Measurements from ENCODE around the gene PHF10. TPM values are rescaled to one million over a fixed set of nuclear protein-coding genes. Genes with fewer than 3 reads are reported as not detected.

Gene PHF10
- total and polyA plus RNA-seq, 3 experiments from 2014 or later: 17.6 to 71.5 (median 69.6) TPM

DNA sequence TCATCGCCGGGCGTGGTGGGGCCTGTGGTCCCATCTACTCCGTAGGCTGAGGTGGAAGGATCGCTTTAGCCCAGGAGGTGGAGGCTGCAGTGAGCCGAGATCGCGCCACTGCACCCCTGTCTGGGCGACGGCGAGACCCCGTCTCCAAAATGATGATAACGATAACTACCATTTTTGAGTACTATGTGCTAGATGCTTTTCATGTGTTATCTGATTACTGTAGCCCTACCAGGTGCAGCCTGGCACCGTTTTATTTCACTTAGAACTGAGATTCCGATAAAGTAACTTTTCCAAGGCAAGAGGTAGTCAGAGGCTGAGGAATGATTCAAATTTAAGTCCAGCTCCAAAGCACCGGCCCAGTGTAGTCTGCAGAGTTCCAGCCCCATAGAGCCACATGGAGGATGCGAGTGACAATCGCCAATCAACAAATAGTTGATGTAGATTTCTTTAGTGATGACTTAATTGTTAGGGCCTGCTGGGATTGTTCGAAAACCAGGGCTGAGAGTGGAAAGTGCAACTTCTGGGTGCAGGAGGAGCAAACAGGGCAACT is 27.8 kb upstream of the PHF10 start:
- H3K9me3 ChIP-seq (ENCODE audit: low read length): no peaks in the 10 kb centered on the region
- peak overlapping the region; percentile 93 for H3K27ac ChIP-seq (ENCODE audit: low read depth, low read length)
- CTCF ChIA-PET: interaction anchor here (0.6 to 2.1 kb wide), 4 partner anchors 26 to 44 kb away, joined by 3 to 7 read pairs (median 4); no protein-coding TSS in a partner anchor
- Mint-ChIP-seq H3K36me3 (peaks cover 0 to 21% (median 10%) of the 10 kb centered on the region in 3 donors), H3K27ac (peak overlapping the region; percentile 90 to 100 (median 96)), H3K9me3 (no peaks in the 10 kb centered on the region), H3K4me3 (peak overlapping the region; percentile 87 to 100 (median 99)), H3K4me1 (peaks cover 34 to 38% (median 35%) of the 10 kb centered on the region in 3 donors), H3K27me3 (no peaks in the 10 kb centered on the region)
- H3K27me3 ChIP-seq (ENCODE audit: insufficient read depth, low read length, poor library complexity, severe bottlenecking): no peaks in the 10 kb centered on the region
- POLR2A ChIA-PET: interaction anchor here (0.5 to 2.0 kb wide), 8 partner anchors 27 to 832 kb away, joined by 3 to 16 read pairs (median 5); partner anchors contain the start of genes C6orf120, PHF10, PSMB1 and TBP
- no peak for DNase-seq
- no peaks in the 10 kb centered on the region for H3K36me3 ChIP-seq (ENCODE audit: insufficient read depth, low read length)
- peak overlapping the region; percentile 63 for H3K4me3 ChIP-seq (ENCODE audit: low read length)
- H3K4me1 ChIP-seq (ENCODE audit: insufficient read depth, low read length): peaks cover 27% of the 10 kb centered on the region

DNA sequence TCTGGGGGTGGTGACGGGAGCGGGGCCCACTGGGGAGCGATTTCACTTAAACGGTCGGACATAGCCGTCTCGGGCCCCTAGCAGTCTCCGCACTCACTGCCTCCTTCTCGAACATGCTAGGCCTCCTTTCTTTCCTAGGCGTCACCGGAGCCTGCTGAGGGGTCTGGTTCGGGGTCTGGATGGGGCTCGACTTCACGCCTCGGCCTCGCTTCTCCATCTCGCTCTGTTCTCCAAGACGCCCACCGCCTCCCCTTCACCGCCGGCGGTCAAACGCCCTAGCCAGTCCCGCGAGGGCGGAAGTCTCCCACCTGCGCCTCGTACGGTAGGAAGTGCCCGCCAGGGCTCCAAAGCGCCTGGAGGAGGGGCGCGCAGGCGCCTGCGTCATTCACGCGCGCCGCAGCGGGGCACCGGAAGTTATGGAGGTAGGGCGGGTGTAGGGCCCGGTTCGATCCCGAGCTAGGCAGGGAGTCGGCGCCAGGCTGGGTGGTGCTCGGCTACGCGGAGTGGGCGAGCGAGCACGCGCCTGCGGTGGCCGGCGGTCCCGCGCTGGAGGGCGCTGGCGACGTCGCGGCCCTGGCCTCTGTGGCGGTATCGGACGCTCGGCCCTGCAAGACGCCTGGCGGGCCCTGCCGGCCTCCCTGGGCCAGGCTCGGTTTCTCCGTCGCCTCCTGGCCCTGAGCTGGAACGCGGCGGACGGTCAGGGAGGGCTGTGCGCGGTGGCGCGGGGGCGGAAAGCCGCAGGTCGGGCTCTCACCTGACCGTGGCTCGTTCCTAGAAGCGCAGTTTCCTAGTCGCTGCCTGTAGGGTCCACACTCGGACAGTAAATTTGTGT is 27.2 kb upstream of the PHF10 start, which contains the start of the genes DYNLT2 and ERMARD:
Gene DYNLT2 (minus strand): TSS at position 331 of the 832 bp plus-strand sequence. CDS start 114 bp downstream, at position 217.
Gene ERMARD (plus strand): TSS at position 381 of the 832 bp plus-strand sequence. CDS start 36 bp downstream, at position 417.
- H3K9me3 ChIP-seq (ENCODE audit: low read length): no peaks in the 10 kb centered on the region
- peak; percentile 87 to 96 (median 94) for DNase-seq
- no peaks in the 10 kb centered on the region for H3K27me3 ChIP-seq (ENCODE audit: insufficient read depth, low read length, poor library complexity, severe bottlenecking)
- H3K4me3 ChIP-seq (ENCODE audit: low read length): peak within 1 kb of the TSS; percentile 63
- H3K36me3 ChIP-seq (ENCODE audit: insufficient read depth, low read length): no peaks in the 10 kb centered on the region
- Mint-ChIP-seq H3K27me3 (no peaks in the 10 kb centered on the region), H3K36me3 (peaks cover 0 to 14% (median 7%) of the 10 kb centered on the region in 3 donors), H3K4me1 (peaks cover 34 to 38% (median 35%) of the 10 kb centered on the region in 3 donors), H3K9me3 (peaks cover 0 to 2% (median 0%) of the 10 kb centered on the region in 5 donors), H3K27ac (peak within 1 kb of the TSS; percentile 97 to 100 (median 100)), H3K4me3 (peak within 1 kb of the TSS; percentile 97 to 100 (median 99))
- ChIA-PET CTCF (interaction anchor here (0.6 to 2.1 kb wide), 4 partner anchors 25 to 44 kb away, joined by 3 to 7 read pairs (median 4); no protein-coding TSS in a partner anchor), POLR2A (interaction anchor here (0.5 to 2.0 kb wide), 7 partner anchors 27 to 832 kb away, joined by 3 to 16 read pairs (median 7); partner anchors contain the start of genes C6orf120, PHF10, PSMB1 and TBP)
- peaks cover 27% of the 10 kb centered on the region for H3K4me1 ChIP-seq (ENCODE audit: insufficient read depth, low read length)
- peak within 1 kb of the TSS; percentile 93 for H3K27ac ChIP-seq (ENCODE audit: low read depth, low read length)

DNA sequence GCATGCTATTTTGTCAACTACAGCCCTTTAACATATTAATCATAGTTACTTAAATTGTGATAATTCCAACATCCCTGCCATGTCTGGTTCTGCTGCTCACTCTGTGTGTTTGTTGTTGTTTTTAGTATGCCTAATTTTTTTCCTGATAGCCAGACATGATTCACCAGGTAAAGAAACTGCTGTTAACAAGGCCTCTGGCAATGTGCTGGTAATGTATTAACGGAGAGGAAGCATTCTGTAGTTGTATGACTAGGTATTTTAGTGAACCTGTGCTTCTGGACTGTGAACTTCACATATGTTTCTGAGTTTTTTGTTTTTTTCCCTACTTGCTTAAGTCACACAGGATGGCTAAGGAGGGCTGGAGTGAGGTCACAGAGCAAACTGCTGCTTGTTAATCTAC is 22.3 kb upstream of the PHF10 start:
- Histone ChIP-seq H3K4me3 (ENCODE audit: low read length) (no peak overlapping the region), H3K27ac (ENCODE audit: low read depth, low read length) (no peak overlapping the region), H3K36me3 (ENCODE audit: insufficient read depth, low read length) (no peaks in the 10 kb centered on the region), H3K27me3 (ENCODE audit: insufficient read depth, low read length, poor library complexity, severe bottlenecking) (no peaks in the 10 kb centered on the region), H3K9me3 (ENCODE audit: low read length) (no peaks in the 10 kb centered on the region), H3K4me1 (ENCODE audit: insufficient read depth, low read length) (peaks cover 14% of the 10 kb centered on the region)
- H3K36me3 Mint-ChIP-seq: peaks cover 0 to 7% (median 6%) of the 10 kb centered on the region in 3 donors
- POLR2A ChIA-PET: no interaction called here
- H3K4me3 Mint-ChIP-seq: no peak overlapping the region
- peaks cover 0 to 3% of the 10 kb centered on the region in 2 donors for H3K27me3 Mint-ChIP-seq
- peaks cover 20 to 23% (median 21%) of the 10 kb centered on the region in 3 donors for H3K4me1 Mint-ChIP-seq
- CTCF ChIA-PET: no interaction called here
- peaks cover 0 to 13% (median 4%) of the 10 kb centered on the region in 5 donors for H3K9me3 Mint-ChIP-seq
- H3K27ac Mint-ChIP-seq: no peak overlapping the region
- no peak for DNase-seq

DNA sequence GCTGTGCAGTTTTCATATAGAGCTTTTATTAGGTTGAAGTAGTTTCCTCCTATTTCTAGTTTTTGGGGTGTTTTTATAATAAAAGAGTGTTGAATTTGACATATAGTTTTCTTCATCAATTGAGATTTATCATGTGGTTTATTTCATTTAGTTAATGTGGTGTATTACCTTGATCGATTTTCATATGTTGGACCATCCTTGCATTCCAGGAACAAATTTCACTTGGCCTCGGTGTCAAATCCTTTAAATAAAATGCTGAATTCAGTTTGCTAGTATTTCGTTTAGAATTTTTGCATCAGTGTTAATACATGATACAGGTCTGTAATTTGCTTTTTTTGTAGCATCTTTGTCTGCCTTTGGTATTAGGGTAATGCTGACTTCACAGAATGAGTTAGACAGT is 21.1 kb upstream of the PHF10 start:
- Mint-ChIP-seq H3K36me3 (peaks cover 0 to 6% (median 0%) of the 10 kb centered on the region in 3 donors), H3K27ac (no peak overlapping the region), H3K9me3 (peaks cover 0 to 13% (median 4%) of the 10 kb centered on the region in 5 donors), H3K27me3 (peaks cover 0 to 3% of the 10 kb centered on the region in 2 donors), H3K4me3 (no peak overlapping the region), H3K4me1 (peaks cover 10 to 12% (median 11%) of the 10 kb centered on the region in 3 donors)
- ChIA-PET POLR2A (no interaction called here), CTCF (interaction anchor here (1.1 kb wide), 1 partner anchor 18 kb away, joined by 3 read pairs; no protein-coding TSS in a partner anchor)
- Histone ChIP-seq H3K27me3 (ENCODE audit: insufficient read depth, low read length, poor library complexity, severe bottlenecking) (no peaks in the 10 kb centered on the region), H3K9me3 (ENCODE audit: low read length) (no peaks in the 10 kb centered on the region), H3K27ac (ENCODE audit: low read depth, low read length) (no peak overlapping the region), H3K4me1 (ENCODE audit: insufficient read depth, low read length) (peaks cover 10% of the 10 kb centered on the region), H3K4me3 (ENCODE audit: low read length) (no peak overlapping the region), H3K36me3 (ENCODE audit: insufficient read depth, low read length) (no peaks in the 10 kb centered on the region)
- no peak for DNase-seq

DNA sequence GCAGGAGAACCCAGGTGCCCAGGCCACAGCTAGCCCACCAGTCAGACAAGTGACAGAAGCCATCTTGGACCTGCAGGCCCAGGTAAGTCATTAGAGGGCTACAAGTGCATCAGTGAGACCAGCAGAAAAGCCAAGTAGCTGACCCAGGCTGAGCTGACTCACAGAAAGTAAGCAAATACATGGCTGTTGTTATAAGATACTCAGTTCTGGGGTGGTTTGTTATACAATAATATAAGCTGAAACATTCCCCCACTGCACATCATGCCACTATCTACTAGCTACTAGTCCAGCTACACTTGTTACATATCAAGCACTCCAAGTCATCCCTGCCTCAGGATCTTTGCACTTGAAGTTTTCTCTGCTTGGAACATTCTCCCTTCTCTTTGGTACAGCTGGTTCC is 17.0 kb upstream of the PHF10 start:
- ChIA-PET POLR2A (no interaction called here), CTCF (interaction anchor here (1.1 kb wide), 1 partner anchor 12 kb away, joined by 3 read pairs; no protein-coding TSS in a partner anchor)
- H3K4me1 ChIP-seq (ENCODE audit: insufficient read depth, low read length): no peaks in the 10 kb centered on the region
- H3K9me3 ChIP-seq (ENCODE audit: low read length): no peaks in the 10 kb centered on the region
- Mint-ChIP-seq H3K27me3 (peaks cover 6 to 15% of the 10 kb centered on the region in 2 donors), H3K9me3 (peaks cover 0 to 11% (median 4%) of the 10 kb centered on the region in 5 donors), H3K4me1 (no peaks in the 10 kb centered on the region), H3K27ac (no peak overlapping the region), H3K36me3 (no peaks in the 10 kb centered on the region), H3K4me3 (no peak overlapping the region)
- no peak overlapping the region for H3K4me3 ChIP-seq (ENCODE audit: low read length)
- no peak overlapping the region for H3K27ac ChIP-seq (ENCODE audit: low read depth, low read length)
- H3K36me3 ChIP-seq (ENCODE audit: insufficient read depth, low read length): no peaks in the 10 kb centered on the region
- no peak for DNase-seq
- no peaks in the 10 kb centered on the region for H3K27me3 ChIP-seq (ENCODE audit: insufficient read depth, low read length, poor library complexity, severe bottlenecking)

DNA sequence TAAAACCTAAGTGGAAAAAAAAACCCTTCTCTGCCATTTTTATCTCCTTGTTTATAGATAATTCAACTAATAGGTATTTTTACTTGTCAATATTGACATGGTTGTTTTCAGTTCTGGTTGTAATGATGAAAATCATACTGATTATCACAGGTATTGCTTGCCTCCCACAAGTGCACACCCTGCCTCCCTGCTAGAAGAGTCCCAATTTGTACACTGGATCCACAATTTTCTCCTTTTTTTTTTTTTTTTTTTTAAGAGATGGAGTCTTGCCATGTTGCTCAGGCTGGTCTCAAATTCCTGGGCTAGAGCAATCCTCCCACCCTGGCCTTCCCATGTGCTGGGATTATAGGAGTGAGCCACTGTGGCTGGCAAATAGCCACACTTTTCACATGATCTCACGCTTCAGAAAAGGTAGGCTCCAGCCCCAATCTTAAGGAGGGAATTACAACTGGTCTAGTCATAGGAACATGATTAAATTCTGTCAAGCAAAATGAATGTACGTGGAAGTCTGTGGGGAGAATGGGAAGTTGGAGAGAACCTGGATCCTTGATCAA is 14.8 kb upstream of the PHF10 start:
- H3K4me1 Mint-ChIP-seq: no peaks in the 10 kb centered on the region
- DNase-seq: no peak
- Histone ChIP-seq H3K4me1 (ENCODE audit: insufficient read depth, low read length) (no peaks in the 10 kb centered on the region), H3K27me3 (ENCODE audit: insufficient read depth, low read length, poor library complexity, severe bottlenecking) (no peaks in the 10 kb centered on the region), H3K27ac (ENCODE audit: low read depth, low read length) (no peak overlapping the region), H3K4me3 (ENCODE audit: low read length) (no peak overlapping the region), H3K36me3 (ENCODE audit: insufficient read depth, low read length) (no peaks in the 10 kb centered on the region), H3K9me3 (ENCODE audit: low read length) (no peaks in the 10 kb centered on the region)
- ChIA-PET CTCF (no interaction called here), POLR2A (interaction anchor here (1.0 kb wide), 1 partner anchor 14 kb away, joined by 5 read pairs; no protein-coding TSS in a partner anchor)
- H3K27ac Mint-ChIP-seq: peak overlapping the region in 1 of 8 donors; percentile 16
- peaks cover 6 to 20% of the 10 kb centered on the region in 2 donors for H3K27me3 Mint-ChIP-seq
- H3K36me3 Mint-ChIP-seq: no peaks in the 10 kb centered on the region
- no peaks in the 10 kb centered on the region for H3K9me3 Mint-ChIP-seq
- H3K4me3 Mint-ChIP-seq: no peak overlapping the region

DNA sequence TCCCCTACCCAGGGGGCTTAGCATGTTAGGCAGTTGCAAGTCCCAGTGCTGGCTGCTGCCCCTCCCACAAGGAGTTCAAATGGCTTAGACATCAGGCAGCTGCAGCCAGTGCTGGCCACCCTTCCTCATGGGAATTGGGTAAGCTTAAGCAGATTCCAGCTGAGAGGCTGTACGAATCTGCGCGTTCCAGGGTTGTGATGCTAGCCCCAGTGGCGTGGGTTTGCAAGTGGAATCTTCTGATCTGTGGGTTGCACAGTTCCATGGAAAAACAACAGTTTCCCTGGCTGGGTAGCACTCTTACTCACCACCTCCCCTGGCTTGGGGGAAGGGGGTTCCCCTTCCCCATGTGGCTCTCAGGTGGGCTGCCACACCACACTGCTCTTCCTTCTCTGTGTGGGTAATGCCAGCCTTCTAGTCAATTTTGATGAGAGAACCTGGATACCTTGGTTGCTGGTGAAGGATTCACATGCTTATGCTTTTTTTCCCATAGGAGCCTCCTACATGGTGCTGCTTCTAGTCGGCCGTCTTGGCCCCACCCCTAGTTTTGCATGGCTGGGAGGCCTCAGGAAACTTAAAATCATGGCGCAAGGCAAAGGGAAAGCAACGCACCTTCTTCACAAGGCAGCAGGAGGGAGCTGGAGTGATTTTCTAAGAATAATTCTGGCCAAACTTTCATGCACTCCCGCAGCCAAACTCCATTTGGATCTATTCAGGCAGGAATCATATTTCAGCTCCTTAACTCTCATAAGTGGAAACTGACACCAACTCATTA is 14.1 kb upstream of the PHF10 start:
- no peaks in the 10 kb centered on the region for H3K9me3 ChIP-seq (ENCODE audit: low read length)
- H3K4me3 ChIP-seq (ENCODE audit: low read length): no peak overlapping the region
- H3K27me3 ChIP-seq (ENCODE audit: insufficient read depth, low read length, poor library complexity, severe bottlenecking): no peaks in the 10 kb centered on the region
- H3K27ac ChIP-seq (ENCODE audit: low read depth, low read length): no peak overlapping the region
- Mint-ChIP-seq H3K27ac (peak overlapping the region in 1 of 8 donors; percentile 14), H3K36me3 (no peaks in the 10 kb centered on the region), H3K4me3 (no peak overlapping the region), H3K9me3 (no peaks in the 10 kb centered on the region), H3K27me3 (peaks cover 6 to 20% of the 10 kb centered on the region in 2 donors), H3K4me1 (no peaks in the 10 kb centered on the region)
- no peaks in the 10 kb centered on the region for H3K36me3 ChIP-seq (ENCODE audit: insufficient read depth, low read length)
- ChIA-PET POLR2A (interaction anchor here (1.0 kb wide), 1 partner anchor 13 kb away, joined by 5 read pairs; no protein-coding TSS in a partner anchor), CTCF (no interaction called here)
- DNase-seq: no peak
- no peaks in the 10 kb centered on the region for H3K4me1 ChIP-seq (ENCODE audit: insufficient read depth, low read length)
